AG10803 (cell line): ENCODE data around the gene DHH.

ENCODE experiments used
- DNase-seq: peaks from one replicate; pipeline ENCODE4 v3.0.0; 2010; ENCODE audit warnings: low read depth
- H3K4me3 ChIP-seq: 2 replicates; pipeline ENCODE4 v1.5.1; 2011; ENCODE audit warnings: mild to moderate bottlenecking, low read length, control low read depth
- TF ChIP-seq, protein P1 (sequence below): conservative IDR thresholded peaks from 2 replicates; pipeline ENCODE4 v1.5.1; 2011; ENCODE audit warnings: mild to moderate bottlenecking, low read length, control low read depth, inconsistent platforms

The DHH gene

GRCh38 chr12:49121047-49121696, 26.6 kb upstream of the DHH start:
- H3K4me3 ChIP-seq, result no peak overlapping the region
- peak; percentile 73 for DNase-seq
- TF ChIP-seq, protein P1, sequence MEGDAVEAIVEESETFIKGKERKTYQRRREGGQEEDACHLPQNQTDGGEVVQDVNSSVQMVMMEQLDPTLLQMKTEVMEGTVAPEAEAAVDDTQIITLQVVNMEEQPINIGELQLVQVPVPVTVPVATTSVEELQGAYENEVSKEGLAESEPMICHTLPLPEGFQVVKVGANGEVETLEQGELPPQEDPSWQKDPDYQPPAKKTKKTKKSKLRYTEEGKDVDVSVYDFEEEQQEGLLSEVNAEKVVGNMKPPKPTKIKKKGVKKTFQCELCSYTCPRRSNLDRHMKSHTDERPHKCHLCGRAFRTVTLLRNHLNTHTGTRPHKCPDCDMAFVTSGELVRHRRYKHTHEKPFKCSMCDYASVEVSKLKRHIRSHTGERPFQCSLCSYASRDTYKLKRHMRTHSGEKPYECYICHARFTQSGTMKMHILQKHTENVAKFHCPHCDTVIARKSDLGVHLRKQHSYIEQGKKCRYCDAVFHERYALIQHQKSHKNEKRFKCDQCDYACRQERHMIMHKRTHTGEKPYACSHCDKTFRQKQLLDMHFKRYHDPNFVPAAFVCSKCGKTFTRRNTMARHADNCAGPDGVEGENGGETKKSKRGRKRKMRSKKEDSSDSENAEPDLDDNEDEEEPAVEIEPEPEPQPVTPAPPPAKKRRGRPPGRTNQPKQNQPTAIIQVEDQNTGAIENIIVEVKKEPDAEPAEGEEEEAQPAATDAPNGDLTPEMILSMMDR, result peak; percentile 83

- H3K4me3 ChIP-seq, result peak overlapping the region; percentile 90
- DNase-seq, result no peak
- TF ChIP-seq, protein P1, result no peak
These were observed 16.6 kb upstream of the DHH start for GRCh38 chr12:49111206-49111605.

- TF ChIP-seq, protein P1, result peak; percentile 55
- H3K4me3 ChIP-seq, result peak within 1 kb of the TSS; percentile 90
- DNase-seq, result peak; percentile 98
These were observed 16.0 kb upstream of the DHH start, which contains the start of gene LMBR1L for GRCh38 chr12:49110464-49111155. TSS of gene LMBR1L (minus strand) at chr12:49110847. CDS start at chr12:49110555, 292 bp downstream.

GRCh38 chr12:49109641-49110463, 15.3 kb upstream of the DHH start:
- no peak for DNase-seq

GRCh38 chr12:49108958-49109404, 14.4 kb upstream of the DHH start:
- TF ChIP-seq, protein P1, result no peak
- H3K4me3 ChIP-seq, result peak overlapping the region; percentile 90
- peak; percentile 52 for DNase-seq

More at GRCh38 chr12:49109641-49110463, 15.3 kb upstream of the DHH start:
- TF ChIP-seq, protein P1, result no peak
- H3K4me3 ChIP-seq, result peak overlapping the region; percentile 90

- TF ChIP-seq, protein P1, result no peak
- peak; percentile 24 for DNase-seq
- no peak overlapping the region for H3K4me3 ChIP-seq
These were observed 11.0 kb upstream of the DHH start for GRCh38 chr12:49105504-49106084.
